ENCODE data around the gene TIMP2.

Gene TIMP2

DNA sequence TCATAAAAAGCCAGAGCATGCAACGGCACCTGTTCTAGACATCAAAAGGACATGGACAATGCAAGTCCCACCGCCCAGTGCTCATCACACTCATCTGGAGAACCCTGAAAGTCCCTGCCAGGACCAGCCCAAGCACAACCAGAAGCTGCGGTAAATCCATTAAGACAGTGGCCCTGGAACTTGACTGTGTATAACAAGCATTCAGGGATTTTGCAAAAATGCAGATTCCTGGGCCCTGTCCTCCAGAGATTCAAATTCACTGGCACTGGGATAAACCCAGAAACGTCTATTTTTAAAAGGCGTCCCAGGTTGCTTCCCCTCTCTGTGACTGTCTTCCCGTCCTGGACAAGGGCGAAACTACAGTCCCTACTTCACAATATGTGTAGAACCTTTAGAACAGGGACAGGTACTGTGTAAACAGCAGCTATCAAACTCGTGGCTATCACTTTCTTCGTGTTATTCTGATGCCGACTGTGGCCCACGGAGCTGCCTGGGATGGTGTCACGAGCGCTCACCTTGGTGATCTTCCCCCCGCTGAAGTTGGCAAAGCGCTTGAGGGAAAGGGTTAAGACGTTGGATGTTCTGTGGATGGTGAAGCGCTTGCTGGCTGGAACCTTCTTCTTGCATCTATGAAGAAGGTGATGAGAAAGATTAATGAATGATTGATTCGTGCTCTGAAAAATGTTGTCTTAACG is 106.9 kb downstream of the TIMP2 start:
- Histone ChIP-seq H3K4me1 (ENCODE audit: low read length) (no peaks in the 10 kb centered on the region), H3K4me2 (ENCODE audit: low read length) (no peak overlapping the region), H4K20me1 (ENCODE audit: insufficient read depth, low read length) (peaks cover 3% of the 10 kb centered on the region; the same call in 1 of the 2 replicates), H2AFZ (ENCODE audit: low read depth, low read length) (no peak overlapping the region), H3K9me3 (ENCODE audit: insufficient read depth, low read length) (no peaks in the 10 kb centered on the region), H3K9ac (ENCODE audit: low read length) (no peak overlapping the region), H3K79me2 (ENCODE audit: low read length) (0 out of 2 replicates have a peak, but pooled peaks cover 3% of the 10 kb centered on the region), H3K27ac (ENCODE audit: low read length) (no peak overlapping the region), H3K36me3 (replicated peaks; ENCODE audit: low read depth, low read length) (peaks cover 66% of the 10 kb centered on the region), H3K27me3 (ENCODE audit: low read depth, low read length) (no peaks in the 10 kb centered on the region), H3K4me3 (ENCODE audit: low read length) (no peak overlapping the region)
- TF ChIP-seq EZH2phosphoT487 (IDR thresholded peaks at IDR 0.05; ENCODE audit: low read depth) = no peak
- TF ChIP-seq, protein P1, sequence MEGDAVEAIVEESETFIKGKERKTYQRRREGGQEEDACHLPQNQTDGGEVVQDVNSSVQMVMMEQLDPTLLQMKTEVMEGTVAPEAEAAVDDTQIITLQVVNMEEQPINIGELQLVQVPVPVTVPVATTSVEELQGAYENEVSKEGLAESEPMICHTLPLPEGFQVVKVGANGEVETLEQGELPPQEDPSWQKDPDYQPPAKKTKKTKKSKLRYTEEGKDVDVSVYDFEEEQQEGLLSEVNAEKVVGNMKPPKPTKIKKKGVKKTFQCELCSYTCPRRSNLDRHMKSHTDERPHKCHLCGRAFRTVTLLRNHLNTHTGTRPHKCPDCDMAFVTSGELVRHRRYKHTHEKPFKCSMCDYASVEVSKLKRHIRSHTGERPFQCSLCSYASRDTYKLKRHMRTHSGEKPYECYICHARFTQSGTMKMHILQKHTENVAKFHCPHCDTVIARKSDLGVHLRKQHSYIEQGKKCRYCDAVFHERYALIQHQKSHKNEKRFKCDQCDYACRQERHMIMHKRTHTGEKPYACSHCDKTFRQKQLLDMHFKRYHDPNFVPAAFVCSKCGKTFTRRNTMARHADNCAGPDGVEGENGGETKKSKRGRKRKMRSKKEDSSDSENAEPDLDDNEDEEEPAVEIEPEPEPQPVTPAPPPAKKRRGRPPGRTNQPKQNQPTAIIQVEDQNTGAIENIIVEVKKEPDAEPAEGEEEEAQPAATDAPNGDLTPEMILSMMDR (IDR thresholded peaks at IDR 0.05; ENCODE audit: low read depth, low read length) = no peak

- Histone ChIP-seq H3K4me3 (ENCODE audit: low read length) (no peak overlapping the region), H2AFZ (ENCODE audit: low read depth, low read length) (no peak overlapping the region), H3K27me3 (ENCODE audit: low read depth, low read length) (no peaks in the 10 kb centered on the region), H3K36me3 (replicated peaks; ENCODE audit: low read depth, low read length) (peaks cover 62% of the 10 kb centered on the region), H3K9me3 (ENCODE audit: insufficient read depth, low read length) (no peaks in the 10 kb centered on the region), H3K27ac (ENCODE audit: low read length) (no peak overlapping the region), H3K4me1 (ENCODE audit: low read length) (no peaks in the 10 kb centered on the region), H3K4me2 (ENCODE audit: low read length) (no peak overlapping the region), H4K20me1 (ENCODE audit: insufficient read depth, low read length) (no peaks in the 10 kb centered on the region), H3K79me2 (ENCODE audit: low read length) (no peaks in the 10 kb centered on the region), H3K9ac (ENCODE audit: low read length) (no peak overlapping the region)
- TF ChIP-seq, protein P1 (IDR thresholded peaks at IDR 0.05; ENCODE audit: low read depth, low read length) = no peak
- TF ChIP-seq EZH2phosphoT487 (IDR thresholded peaks at IDR 0.05; ENCODE audit: low read depth) = no peak
Measured at GRCh38 chr17:78817123-78817522, 108.1 kb downstream of the TIMP2 start.

DNA sequence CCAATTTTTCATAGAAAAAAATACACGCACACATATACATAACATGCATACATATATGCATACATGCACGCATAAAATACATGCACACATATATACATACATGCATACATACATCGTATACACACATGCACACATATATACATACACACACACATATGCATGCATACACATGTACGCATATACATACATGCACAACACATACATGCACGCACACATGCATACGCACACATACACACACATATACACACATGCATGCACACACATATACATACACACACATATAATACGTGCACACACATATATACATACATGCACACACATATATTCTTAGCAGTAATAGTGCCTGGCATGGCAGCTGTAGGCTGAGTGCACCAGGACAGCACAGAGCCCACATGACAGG is 109.5 kb downstream of the TIMP2 start:
- H3K27ac ChIP-seq (ENCODE audit: low read length) = no peak overlapping the region
- no peaks in the 10 kb centered on the region for H3K27me3 ChIP-seq (ENCODE audit: low read depth, low read length)
- no peak overlapping the region for H3K4me3 ChIP-seq (ENCODE audit: low read length)
- H4K20me1 ChIP-seq (ENCODE audit: insufficient read depth, low read length) = no peaks in the 10 kb centered on the region
- H3K4me1 ChIP-seq (ENCODE audit: low read length) = no peaks in the 10 kb centered on the region
- H3K79me2 ChIP-seq (ENCODE audit: low read length) = no peaks in the 10 kb centered on the region
- no peak overlapping the region for H3K4me2 ChIP-seq (ENCODE audit: low read length)
- H3K9me3 ChIP-seq (ENCODE audit: insufficient read depth, low read length) = no peaks in the 10 kb centered on the region
- peaks cover 61% of the 10 kb centered on the region for H3K36me3 ChIP-seq (replicated peaks; ENCODE audit: low read depth, low read length)
- TF ChIP-seq, protein P1 (IDR thresholded peaks at IDR 0.05; ENCODE audit: low read depth, low read length) = no peak
- no peak for TF ChIP-seq EZH2phosphoT487 (IDR thresholded peaks at IDR 0.05; ENCODE audit: low read depth)
- no peak overlapping the region for H2AFZ ChIP-seq (ENCODE audit: low read depth, low read length)
- no peak overlapping the region for H3K9ac ChIP-seq (ENCODE audit: low read length)

GRCh38 chr17:78812855-78813254 is 112.3 kb downstream of the TIMP2 start:
- H3K4me3 ChIP-seq (ENCODE audit: low read length) = no peak overlapping the region
- H3K36me3 ChIP-seq (replicated peaks; ENCODE audit: low read depth, low read length) = peaks cover 62% of the 10 kb centered on the region
- H4K20me1 ChIP-seq (ENCODE audit: insufficient read depth, low read length) = no peaks in the 10 kb centered on the region
- no peaks in the 10 kb centered on the region for H3K79me2 ChIP-seq (ENCODE audit: low read length)
- no peaks in the 10 kb centered on the region for H3K9me3 ChIP-seq (ENCODE audit: insufficient read depth, low read length)
- H3K9ac ChIP-seq (ENCODE audit: low read length) = no peak overlapping the region
- H3K4me1 ChIP-seq (ENCODE audit: low read length) = no peaks in the 10 kb centered on the region
- no peak overlapping the region for H2AFZ ChIP-seq (ENCODE audit: low read depth, low read length)
- TF ChIP-seq, protein P1 (IDR thresholded peaks at IDR 0.05; ENCODE audit: low read depth, low read length) = no peak
- no peak for TF ChIP-seq EZH2phosphoT487 (IDR thresholded peaks at IDR 0.05; ENCODE audit: low read depth)
- no peaks in the 10 kb centered on the region for H3K27me3 ChIP-seq (ENCODE audit: low read depth, low read length)
- H3K27ac ChIP-seq (ENCODE audit: low read length) = no peak overlapping the region
- H3K4me2 ChIP-seq (ENCODE audit: low read length) = no peak overlapping the region

All from OCI-LY3 (cell line).